ENCODE results near the gene ZNF718. TPM values are rescaled to one million over a fixed set of nuclear protein-coding genes. Genes with fewer than 3 reads are reported as not detected.
"Not testable (repeated sequence)": the region's sequence is repeated elsewhere in the genome, so short reads cannot be mapped to it uniquely, and the experiment has no call there.

ZNF718 gene
- total and polyA plus RNA-seq, 10 of the 15 experiments (the other 5 are each of a cell fraction or from before 2014, with no cell fraction given) = 1.1 to 7.0 (median 3.9) TPM

- H3K27ac ChIP-seq (ENCODE audit: control insufficient read depth, insufficient read depth) = no peak overlapping the region
- H2AFZ ChIP-seq (ENCODE audit: control insufficient read depth, low read depth, low read length) = no peak overlapping the region
- FAIRE-seq = no peak
- H3K4me3 ChIP-seq = no peak overlapping the region
- H3K4me1 ChIP-seq (ENCODE audit: control insufficient read depth, insufficient read depth, low read length) = no peaks in the 10 kb centered on the region
- H3K9ac ChIP-seq (ENCODE audit: control insufficient read depth, insufficient read depth, low read length) = no peak overlapping the region
- ChIA-PET CTCF (no interaction called here), SMC1A (ENCODE audit: uncharacterized antibody, unreplicated experiment) (no interaction called here), RAD21 (ENCODE audit: unreplicated experiment) (no interaction called here), POLR2A (no interaction called here)
- no peaks in the 10 kb centered on the region for H3K79me2 ChIP-seq (ENCODE audit: control insufficient read depth, insufficient read depth, low read length)
- H3K27me3 ChIP-seq (replicated peaks in 1 of 2; ENCODE audit: control insufficient read depth in 2 of 2, insufficient read depth in 2 of 2, low read length in 1 of 2) = no peaks in the 10 kb centered on the region
- 36% methylated on average over 3 of the region's 3 CpGs for WGBS (ENCODE audit: insufficient coverage, insufficient replicate concordance, low lambda C conversion rate, missing lambda C conversion rate)
- no peak for DNase-seq (ENCODE audit: low read depth, low spot score)
- ATAC-seq = no peak
- H3K4me2 ChIP-seq (ENCODE audit: control insufficient read depth, insufficient read depth) = no peak overlapping the region
- H3K36me3 ChIP-seq (ENCODE audit: control insufficient read depth in 2 of 2, insufficient read depth in 2 of 2, low read length in 1 of 2) = no peaks in the 10 kb centered on the region
- H4K20me1 ChIP-seq (ENCODE audit: control insufficient read depth, insufficient read depth) = no peaks in the 10 kb centered on the region
- in situ Hi-C loops (cut with MboI) (no loop called here), intact Hi-C loops (cut with micrococcal nuclease; ENCODE audit: unreplicated experiment) (no loop called here)
- TF ChIP-seq NFXL1 (IDR thresholded peaks at IDR 0.05; ENCODE audit: borderline replicate concordance) = no peak
- no peak for TF ChIP-seq ZSCAN29 (IDR thresholded peaks at IDR 0.05)
- TF ChIP-seq CUX1 (IDR thresholded peaks at IDR 0.05; ENCODE audit: insufficient replicate concordance, low read depth, low read length) = no peak
- no peak for TF ChIP-seq SUZ12 (IDR thresholded peaks at IDR 0.05; ENCODE audit: unreplicated experiment)
- TF ChIP-seq ATF3 (IDR thresholded peaks at IDR 0.05; ENCODE audit: borderline replicate concordance, extremely low read depth, low read depth, low read length) = no peak
- no peak for TF ChIP-seq MTA2 (IDR thresholded peaks at IDR 0.05; ENCODE audit: low read depth)
- TF ChIP-seq TBL1XR1 (IDR thresholded peaks at IDR 0.05; ENCODE audit: low read depth, low read length) = no peak
- no peak for TF ChIP-seq RAD21 (IDR thresholded peaks at IDR 0.05; ENCODE audit: insufficient read depth, low read depth, low read length)
- peaks cover 3% of the 10 kb centered on the region; the same call in 2 of the 3 replicates for H3K9me3 ChIP-seq (replicated peaks; ENCODE audit: control insufficient read depth, insufficient read depth, low read length)
- no TSS peak for BruUV-seq (replicated peaks)
Observed at GRCh38 chr4:188091-188490, 63.8 kb downstream of the ZNF718 start.

DNA sequence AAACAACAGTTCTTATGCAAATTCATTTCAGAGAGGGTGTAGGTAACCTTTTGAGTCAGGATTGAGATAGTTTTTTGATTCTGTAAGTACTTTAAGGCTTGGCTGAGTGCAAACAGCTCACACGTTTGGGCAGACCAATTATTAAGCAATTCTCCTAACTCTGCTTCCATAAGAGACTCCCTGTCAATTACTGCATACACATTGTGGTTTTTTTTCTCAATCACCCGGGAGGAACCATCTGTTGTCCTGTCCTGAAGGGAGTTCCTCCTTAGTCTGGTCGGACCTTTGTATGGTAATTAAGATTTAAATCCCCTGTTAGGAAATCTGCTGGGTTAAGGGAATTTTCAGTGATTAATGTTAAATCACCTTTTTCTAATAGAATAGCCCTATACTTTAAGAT is 70.9 kb downstream of the ZNF718 start:
- H3K4me1 ChIP-seq (ENCODE audit: control insufficient read depth, insufficient read depth, low read length); FAIRE-seq; H3K36me3 ChIP-seq (ENCODE audit: control insufficient read depth in 2 of 2, insufficient read depth in 2 of 2, low read length in 1 of 2); intact Hi-C loops (cut with micrococcal nuclease; ENCODE audit: unreplicated experiment); H3K27me3 ChIP-seq (replicated peaks in 1 of 2; ENCODE audit: control insufficient read depth in 2 of 2, insufficient read depth in 2 of 2, low read length in 1 of 2); CTCF ChIA-PET; H4K20me1 ChIP-seq (ENCODE audit: control insufficient read depth, insufficient read depth); H3K79me2 ChIP-seq (ENCODE audit: control insufficient read depth, insufficient read depth, low read length); H3K27ac ChIP-seq (ENCODE audit: control insufficient read depth, insufficient read depth); H3K9ac ChIP-seq (ENCODE audit: control insufficient read depth, insufficient read depth, low read length); H3K9me3 ChIP-seq (replicated peaks; ENCODE audit: control insufficient read depth, insufficient read depth, low read length); POLR2A ChIA-PET; H2AFZ ChIP-seq (ENCODE audit: control insufficient read depth, low read depth, low read length); RAD21 ChIA-PET (ENCODE audit: unreplicated experiment); in situ Hi-C loops (cut with MboI); DNase-seq (ENCODE audit: low read depth, low spot score); ATAC-seq; H3K4me2 ChIP-seq (ENCODE audit: control insufficient read depth, insufficient read depth); H3K4me3 ChIP-seq; BruUV-seq (replicated peaks): not testable (repeated sequence)
- SMC1A ChIA-PET (ENCODE audit: uncharacterized antibody, unreplicated experiment) = interaction anchor here (0.6 kb wide), 1 partner anchor 9 kb away, joined by 3 read pairs; no protein-coding TSS in a partner anchor
- WGBS (ENCODE audit: insufficient coverage, insufficient replicate concordance, low lambda C conversion rate, missing lambda C conversion rate) = 12% methylated on average over 3 of the region's 3 CpGs

All from GM12878 (cell line).